Neural cell (in vitro differentiated cells): ENCODE measurements around the gene PISD.

ENCODE experiments used
- CTCF ChIP-seq: fragments of 450-650 bp; IDR thresholded peaks from 2 replicates; pipeline ENCODE4 v1.5.1; 2014; ENCODE audit warnings: antibody characterized with exemption, mild to moderate bottlenecking, moderate library complexity; ENCODE audit not compliant: poor library complexity, severe bottlenecking
- TF ChIP-seq, protein P1 (sequence below): IDR thresholded peaks from 2 replicates; pipeline ENCODE4 v1.6.1; 2012; ENCODE audit warnings: borderline replicate concordance

DNA sequence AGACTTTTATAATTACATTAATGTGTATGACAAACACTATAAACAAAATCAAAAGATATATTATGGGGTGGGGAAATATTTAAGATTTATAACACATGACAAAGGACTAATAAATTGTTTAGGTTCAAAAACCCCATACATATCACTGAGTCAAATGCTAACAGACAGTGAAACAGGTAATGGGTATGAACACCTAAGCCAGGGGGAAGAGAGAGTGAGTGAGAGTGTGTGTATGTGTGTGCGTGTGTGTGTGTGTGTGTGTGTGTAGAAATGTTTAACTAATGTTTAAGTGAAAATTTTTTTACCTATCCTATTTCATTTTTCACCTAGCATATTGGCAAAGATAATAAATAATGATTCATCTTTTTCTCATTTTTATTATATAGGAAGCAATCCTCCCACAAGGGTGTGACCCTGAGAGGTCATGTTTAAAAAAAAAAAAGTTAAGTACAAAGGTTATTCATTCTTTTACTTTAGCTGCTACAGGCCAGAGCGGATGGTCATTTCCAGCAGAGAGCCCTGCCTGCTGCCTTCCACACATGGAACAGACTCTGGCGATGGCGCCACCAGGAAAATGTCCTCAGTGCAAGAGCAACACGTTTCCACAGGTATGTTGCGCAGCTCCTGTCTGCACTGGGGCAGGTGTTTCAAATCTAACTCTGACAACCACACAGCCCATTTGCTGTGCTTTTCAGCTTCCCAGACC, 72.9 kb downstream of the PISD start:
- no peak for TF ChIP-seq CTCF
- TF ChIP-seq, protein P1, sequence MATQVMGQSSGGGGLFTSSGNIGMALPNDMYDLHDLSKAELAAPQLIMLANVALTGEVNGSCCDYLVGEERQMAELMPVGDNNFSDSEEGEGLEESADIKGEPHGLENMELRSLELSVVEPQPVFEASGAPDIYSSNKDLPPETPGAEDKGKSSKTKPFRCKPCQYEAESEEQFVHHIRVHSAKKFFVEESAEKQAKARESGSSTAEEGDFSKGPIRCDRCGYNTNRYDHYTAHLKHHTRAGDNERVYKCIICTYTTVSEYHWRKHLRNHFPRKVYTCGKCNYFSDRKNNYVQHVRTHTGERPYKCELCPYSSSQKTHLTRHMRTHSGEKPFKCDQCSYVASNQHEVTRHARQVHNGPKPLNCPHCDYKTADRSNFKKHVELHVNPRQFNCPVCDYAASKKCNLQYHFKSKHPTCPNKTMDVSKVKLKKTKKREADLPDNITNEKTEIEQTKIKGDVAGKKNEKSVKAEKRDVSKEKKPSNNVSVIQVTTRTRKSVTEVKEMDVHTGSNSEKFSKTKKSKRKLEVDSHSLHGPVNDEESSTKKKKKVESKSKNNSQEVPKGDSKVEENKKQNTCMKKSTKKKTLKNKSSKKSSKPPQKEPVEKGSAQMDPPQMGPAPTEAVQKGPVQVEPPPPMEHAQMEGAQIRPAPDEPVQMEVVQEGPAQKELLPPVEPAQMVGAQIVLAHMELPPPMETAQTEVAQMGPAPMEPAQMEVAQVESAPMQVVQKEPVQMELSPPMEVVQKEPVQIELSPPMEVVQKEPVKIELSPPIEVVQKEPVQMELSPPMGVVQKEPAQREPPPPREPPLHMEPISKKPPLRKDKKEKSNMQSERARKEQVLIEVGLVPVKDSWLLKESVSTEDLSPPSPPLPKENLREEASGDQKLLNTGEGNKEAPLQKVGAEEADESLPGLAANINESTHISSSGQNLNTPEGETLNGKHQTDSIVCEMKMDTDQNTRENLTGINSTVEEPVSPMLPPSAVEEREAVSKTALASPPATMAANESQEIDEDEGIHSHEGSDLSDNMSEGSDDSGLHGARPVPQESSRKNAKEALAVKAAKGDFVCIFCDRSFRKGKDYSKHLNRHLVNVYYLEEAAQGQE = no peak
